Tongue (tissue), 2 donors: Measurements from ENCODE around the gene NFASC. TPM values are rescaled to one million over a fixed set of nuclear protein-coding genes. Genes with fewer than 3 reads are reported as not detected.

ENCODE experiments used
- DNase-seq: peaks from one replicate; pipeline ENCODE4 v3.0.0-alpha.2; 2015
- total RNA-seq: library from RNA; depleted of rRNA; stranded (reverse); fragments of >200 nt; gene quantifications from one replicate; pipeline ENCODE4 v1.2.3, GENCODE V29; 2014

The NFASC gene
- total RNA-seq, 1 donor from 2014 or later, result 4.4 TPM

GRCh38 chr1:204889681-204890383 is 19.2 kb downstream of the NFASC start:
- no peak for DNase-seq

- no peak for DNase-seq
These were observed 21.2 kb downstream of the NFASC start for GRCh38 chr1:204891860-204892259.

- DNase-seq, result peak; percentile 19
These were observed 23.4 kb downstream of the NFASC start for GRCh38 chr1:204894031-204894430.

- DNase-seq, result no peak
These were observed 23.9 kb downstream of the NFASC start for GRCh38 chr1:204894606-204895005.

- no peak for DNase-seq
These were observed 25.4 kb downstream of the NFASC start for GRCh38 chr1:204896023-204896422.

GRCh38 chr1:204896787-204897469 is 26.3 kb downstream of the NFASC start:
- DNase-seq, result no peak

- DNase-seq, result no peak
These were observed 30.1 kb downstream of the NFASC start for GRCh38 chr1:204900721-204901120.

- DNase-seq, result no peak
These were observed 32.0 kb downstream of the NFASC start for GRCh38 chr1:204902671-204903070.

- DNase-seq, result no peak
These were observed 33.7 kb downstream of the NFASC start for GRCh38 chr1:204904228-204904810.

- DNase-seq, result no peak
These were observed 38.4 kb downstream of the NFASC start for GRCh38 chr1:204909109-204909508.

GRCh38 chr1:204915861-204916495 is 45.3 kb downstream of the NFASC start:
- DNase-seq, result no peak

GRCh38 chr1:204917802-204918201 is 47.1 kb downstream of the NFASC start:
- DNase-seq, result no peak

- DNase-seq, result no peak
These were observed 49.8 kb downstream of the NFASC start for GRCh38 chr1:204920511-204920910.

- DNase-seq, result no peak
These were observed 50.3 kb downstream of the NFASC start for GRCh38 chr1:204920967-204921366.

GRCh38 chr1:204921855-204922516 is 51.3 kb downstream of the NFASC start:
- no peak for DNase-seq

GRCh38 chr1:204923201-204923600 is 52.5 kb downstream of the NFASC start:
- DNase-seq, result no peak

GRCh38 chr1:204923626-204924012 is 53.0 kb downstream of the NFASC start:
- DNase-seq, result no peak

GRCh38 chr1:204924013-204924759 is 53.5 kb downstream of the NFASC start:
- DNase-seq, result peak; percentile 80

- DNase-seq, result no peak
These were observed 55.0 kb downstream of the NFASC start for GRCh38 chr1:204925701-204926100.

- DNase-seq, result no peak
These were observed 57.3 kb downstream of the NFASC start for GRCh38 chr1:204927673-204928641.
